Stimulated activated CD4-positive, alpha-beta T cell treated with anti-CD3 and anti-CD28 coated beads, Interleukin-15, amount 100 ng/mL, for 48 hours (primary cell): ENCODE results near the gene SP2.

ENCODE experiments used
- DNase-seq, 2 donors: peaks; one replicate each; pipeline ENCODE4 v3.0.0-alpha.2; 2020; ENCODE audit warnings: low read depth in 2 of 2

The SP2 gene

DNA sequence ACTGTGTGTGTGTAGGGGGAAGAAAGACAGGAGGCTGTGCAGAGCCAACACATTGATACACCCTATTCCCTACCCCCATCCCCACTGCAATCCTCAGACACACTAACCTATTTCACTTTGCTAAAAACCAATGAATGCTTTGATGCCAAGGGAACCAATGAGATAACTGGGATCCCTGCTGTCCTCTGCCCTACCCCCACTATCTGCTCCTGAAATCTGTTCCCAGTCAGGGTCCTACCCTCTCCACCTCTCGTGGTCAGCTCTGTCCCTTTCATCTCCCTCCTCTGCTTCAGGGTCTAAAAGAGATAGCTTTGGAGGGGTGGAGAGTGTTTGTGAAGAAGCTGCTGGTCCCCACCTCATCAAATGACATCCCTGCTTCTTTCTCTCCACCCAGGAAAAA is 26.0 kb upstream of the SP2 start:
- no peak for DNase-seq

DNA sequence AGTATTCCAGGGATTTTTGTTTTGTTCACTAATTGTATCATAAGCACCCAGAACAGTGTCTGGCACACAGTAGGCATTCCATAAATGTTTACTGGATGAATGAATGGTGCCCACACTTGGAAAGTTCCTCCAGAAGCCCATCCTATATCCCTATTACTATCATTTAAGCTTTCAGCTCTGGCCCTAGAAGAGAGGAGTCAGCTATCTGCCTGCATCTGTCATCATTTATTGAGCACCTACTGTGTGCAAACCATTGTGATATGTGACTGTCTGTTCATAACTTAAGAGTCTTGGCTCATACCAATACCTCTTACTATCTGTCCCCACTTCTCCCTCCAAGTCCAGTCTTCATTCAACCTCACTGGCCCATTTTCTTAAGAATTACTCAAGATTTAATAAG is 25.0 kb upstream of the SP2 start:
- no peak for DNase-seq

DNA sequence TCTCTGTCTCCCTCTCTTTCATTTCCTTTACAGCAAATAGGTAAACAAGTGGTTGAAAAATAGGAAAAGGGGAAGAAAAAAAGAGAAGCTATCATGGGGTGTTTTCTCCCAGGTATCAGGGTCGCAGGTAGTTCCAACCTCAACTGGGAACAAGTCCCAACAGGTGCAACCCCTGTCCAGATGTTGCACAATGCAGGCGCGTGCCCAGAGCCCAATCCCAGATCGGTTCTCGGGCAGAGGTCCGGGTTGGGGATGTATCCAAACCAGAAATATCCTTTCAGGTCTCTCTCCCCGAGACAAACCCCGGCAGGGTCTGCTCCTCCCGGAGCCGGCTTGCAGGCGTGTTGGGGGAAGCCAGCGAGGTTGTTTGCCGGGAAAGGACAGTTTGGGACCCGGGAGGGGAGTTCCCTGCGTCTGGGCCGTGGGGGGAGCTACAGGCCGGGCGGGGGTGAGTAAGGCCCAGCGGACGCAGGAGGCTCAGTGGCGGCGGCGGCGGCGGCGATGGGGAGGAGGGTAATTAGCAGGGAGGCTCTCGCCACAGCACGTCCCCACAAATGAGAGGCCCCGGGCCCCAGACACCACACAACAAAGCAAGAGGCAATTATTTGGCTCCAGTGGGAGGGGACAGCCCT is 23.9 kb upstream of the SP2 start:
- DNase-seq, result no peak

GRCh38 chr17:47872651-47873161 is 23.3 kb upstream of the SP2 start:
- DNase-seq, result no peak

GRCh38 chr17:47873200-47874090 is 22.6 kb upstream of the SP2 start:
- no peak for DNase-seq

GRCh38 chr17:47875011-47875985 is 20.7 kb upstream of the SP2 start:
- DNase-seq, result no peak

DNA sequence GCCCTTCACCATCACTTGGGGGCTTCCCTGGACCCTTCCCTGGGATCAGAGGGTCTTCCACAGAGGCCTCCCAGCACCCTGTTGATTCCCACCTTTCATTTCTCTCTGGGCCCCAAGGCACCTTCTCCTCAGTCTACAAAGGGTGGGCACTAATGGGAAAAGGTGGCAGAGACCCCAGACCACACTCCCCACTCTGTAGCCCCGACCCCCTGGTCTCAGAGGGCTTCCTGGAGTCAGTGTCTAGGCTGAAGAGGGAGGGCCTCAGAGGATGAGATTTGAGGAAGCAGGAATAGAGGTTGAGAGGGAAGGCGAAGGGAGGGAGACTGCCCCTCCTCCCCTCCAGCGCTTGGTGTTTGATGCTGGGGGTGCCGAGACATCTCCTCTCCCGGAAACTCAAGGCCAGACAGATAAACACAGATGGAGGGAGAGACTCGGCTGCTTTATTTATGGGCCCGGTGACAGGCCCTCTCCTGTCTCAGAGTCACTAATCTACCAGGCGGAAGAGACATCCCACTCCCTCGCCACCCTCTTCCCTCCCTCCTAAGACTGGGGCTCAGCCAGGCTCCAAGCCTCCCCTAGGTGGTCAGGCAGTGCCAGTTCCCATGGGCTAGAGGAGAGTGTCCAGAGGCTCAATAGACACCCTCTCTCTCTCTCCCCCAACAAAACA is 18.5 kb upstream of the SP2 start:
- no peak for DNase-seq

GRCh38 chr17:47878203-47879027 is 17.6 kb upstream of the SP2 start:
- no peak for DNase-seq

DNA sequence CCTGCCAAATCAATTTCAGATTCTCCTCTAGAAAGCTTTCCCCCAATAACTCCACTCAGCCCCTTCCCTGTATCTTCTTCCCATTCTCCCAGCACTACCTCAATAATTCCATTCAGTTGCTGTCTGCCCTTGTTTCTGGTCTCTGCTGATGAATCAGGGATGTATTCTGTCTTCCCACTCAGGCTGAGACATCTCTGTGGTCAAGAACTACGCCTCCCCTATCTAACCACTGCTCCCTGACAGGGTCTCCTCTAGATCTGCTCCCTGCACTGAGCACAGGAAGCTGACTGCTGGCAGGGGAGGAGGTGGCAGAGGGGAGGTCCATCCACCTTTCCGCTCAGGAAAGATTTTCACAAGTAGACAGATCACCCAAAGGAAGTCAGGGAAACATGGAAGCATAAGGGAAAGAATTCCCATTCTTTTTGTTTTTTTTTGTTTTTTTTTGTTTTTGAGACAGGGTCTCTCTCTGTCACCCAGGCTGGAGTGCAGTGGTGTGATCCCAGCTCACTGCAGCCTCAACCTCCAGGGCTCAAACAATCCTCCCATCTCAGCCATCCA is 16.9 kb upstream of the SP2 start:
- DNase-seq, result no peak

DNA sequence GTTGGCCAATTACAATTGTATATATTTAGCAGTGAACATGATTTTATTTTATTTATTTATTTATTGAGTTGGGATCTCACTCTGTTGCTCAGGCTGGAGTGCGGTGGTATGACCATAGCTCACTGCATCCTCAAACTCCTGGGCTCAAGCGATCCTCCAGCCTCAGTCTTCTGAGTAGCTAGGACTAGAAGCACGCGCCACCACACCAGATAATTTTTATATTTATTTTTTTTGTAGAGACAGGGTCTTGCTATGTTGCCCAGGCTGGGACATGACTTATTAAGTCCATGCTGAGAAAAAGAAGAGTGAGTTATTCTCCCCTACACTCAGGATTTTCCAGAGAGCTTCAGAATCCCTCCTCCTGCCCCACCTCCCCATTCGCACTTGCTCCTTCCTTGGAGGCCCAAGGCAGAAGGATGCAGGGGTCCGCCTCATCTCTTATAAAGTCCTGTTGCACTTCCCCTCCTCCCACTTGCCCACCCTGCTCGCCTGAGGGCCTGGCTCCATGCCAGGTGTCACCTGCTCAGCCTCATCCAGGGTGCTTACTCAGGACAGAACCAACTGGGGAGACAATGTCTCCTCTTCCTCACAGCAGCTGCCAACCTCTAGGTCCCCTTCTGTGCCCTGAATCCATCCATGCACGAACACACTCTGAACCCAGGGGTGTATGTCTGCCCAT is 16.1 kb upstream of the SP2 start:
- no peak for DNase-seq

DNA sequence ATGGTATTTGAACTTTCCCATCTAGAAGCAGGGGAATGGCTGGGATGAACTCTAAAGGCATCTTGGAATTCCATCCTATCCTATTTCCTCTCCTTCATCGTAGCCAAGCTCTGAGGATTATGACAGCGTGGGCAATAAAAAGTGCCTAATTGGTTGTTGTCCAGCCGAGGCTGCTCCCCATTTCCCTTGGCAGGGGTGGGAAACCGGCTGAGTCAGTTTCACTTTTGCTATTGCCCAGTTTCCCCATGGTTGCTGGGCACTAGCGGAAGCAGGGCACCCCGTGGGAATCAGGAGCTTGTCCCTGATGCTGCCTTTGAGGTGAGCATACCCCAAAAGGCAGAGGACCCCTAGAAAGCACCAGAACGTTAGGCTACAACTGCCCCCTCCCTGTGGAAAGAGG is 13.8 kb upstream of the SP2 start:
- DNase-seq, result no peak

- no peak for DNase-seq
Measured at GRCh38 chr17:47882695-47883588, 13.1 kb upstream of the SP2 start.

DNA sequence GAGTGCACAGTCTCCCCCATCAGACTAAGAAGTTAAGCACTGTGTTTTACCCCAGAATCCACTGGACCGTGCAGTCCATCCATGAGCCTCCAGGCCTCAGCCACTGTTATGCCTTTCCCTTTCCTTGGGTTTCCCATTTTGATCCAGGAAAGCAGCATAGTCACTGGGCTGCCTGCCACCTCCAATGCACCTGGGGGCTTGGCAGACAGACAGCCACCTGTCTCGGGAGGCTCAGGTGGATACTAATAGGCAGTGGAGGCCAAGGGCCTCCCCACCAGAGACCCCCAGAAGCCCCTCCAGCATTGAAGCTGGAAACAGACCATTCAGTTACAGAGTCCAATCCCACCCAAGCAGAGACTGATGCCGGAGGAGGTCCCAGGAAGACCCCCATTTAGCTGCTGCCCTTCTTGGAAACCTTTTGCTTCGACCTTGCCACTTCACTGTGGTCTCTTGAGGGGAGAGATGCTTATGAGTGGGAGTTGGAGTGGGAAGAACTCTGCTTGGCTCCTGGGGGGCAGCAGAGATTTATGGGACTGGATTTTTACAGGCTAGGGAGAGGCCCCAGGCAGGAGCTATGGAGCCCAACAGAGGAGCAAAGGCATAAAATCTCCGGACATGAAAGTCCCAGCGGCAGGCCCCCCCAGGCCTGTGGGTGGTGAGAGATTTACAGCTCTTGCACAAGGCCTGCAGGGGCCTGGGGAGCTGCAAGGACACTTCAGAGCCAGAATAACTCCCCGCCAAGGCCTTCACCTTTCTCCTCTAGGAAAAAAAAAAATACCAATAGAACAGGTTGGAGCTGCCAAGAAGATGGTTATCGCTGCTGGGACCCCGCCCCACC is 12.2 kb upstream of the SP2 start:
- no peak for DNase-seq

- DNase-seq, result no peak
Measured at GRCh38 chr17:47884427-47884740, 11.7 kb upstream of the SP2 start.

DNA sequence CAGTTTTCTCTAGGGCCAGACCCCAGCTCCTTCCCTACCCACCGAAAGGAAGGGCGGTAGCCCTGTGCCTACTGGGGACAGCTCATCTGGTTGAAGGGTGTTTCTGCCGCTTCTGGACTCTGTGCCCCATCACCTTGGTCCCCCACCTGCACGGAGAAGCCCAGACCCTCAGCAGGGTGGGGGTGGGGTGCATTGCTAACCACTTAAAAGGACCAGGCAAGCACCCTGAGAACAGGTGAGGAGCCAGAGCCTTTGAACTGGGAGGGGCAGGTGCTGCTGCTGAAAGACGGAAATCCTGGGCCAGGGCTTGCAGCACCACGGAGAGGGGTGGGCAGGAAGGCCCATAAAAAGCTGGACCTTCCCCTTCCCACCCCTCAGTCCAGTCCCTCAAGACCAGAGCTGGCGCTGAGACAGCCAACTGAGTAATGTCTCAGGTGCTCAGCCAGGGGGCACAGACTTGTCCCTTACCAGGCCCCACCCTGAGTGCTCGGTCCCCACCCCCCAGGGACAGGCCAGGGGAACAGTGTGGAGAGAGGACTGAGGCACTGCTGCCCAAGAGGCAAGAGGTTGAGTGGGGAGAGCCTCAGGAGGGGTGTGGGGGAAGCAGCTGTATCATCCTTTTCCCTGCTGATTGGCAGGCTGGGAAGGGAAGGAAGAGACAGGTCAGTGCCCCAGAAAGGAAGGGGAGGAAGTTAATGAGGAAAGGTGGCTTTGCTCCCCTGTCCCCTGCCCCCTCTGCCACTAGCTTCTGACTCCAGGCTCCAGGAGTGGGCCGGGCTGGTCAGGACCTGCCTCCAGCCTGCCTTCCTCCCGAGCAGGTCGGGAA is 10.9 kb upstream of the SP2 start:
- DNase-seq, result no peak

DNA sequence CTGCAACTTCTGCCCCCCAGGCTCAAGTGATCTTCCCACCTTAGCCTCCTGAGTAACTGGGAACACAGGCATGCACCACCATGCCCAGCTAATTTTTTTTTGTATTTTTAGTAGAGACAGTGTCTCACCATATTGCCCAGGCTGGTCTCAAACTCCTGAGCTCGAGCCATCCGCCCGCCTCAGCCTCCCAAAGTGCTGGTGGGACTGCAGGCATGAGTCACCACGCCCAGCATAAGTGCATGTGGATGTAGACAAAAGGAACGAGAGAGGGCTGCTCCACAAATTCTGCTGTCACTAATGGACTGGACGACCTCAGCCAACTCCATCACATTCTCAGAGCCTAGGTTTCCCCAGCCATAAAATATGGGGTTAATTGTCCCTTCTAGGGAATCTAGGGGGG is 7.7 kb upstream of the SP2 start:
- DNase-seq, result no peak
